Umbilical cord (tissue), 2 donors: Measurements from ENCODE around the gene PEX26. TPM values are rescaled to one million over a fixed set of nuclear protein-coding genes. Genes with fewer than 3 reads are reported as not detected.
"Not testable (repeated sequence)": the region's sequence is repeated elsewhere in the genome, so short reads cannot be mapped to it uniquely, and the experiment has no call there.

Source experiments
- DNase-seq: peaks from one replicate; pipeline ENCODE4 v3.0.0-alpha.2; 2015; ENCODE audit warnings: low spot score
- total RNA-seq: library from RNA; depleted of rRNA; stranded (reverse); fragments of >200 nt; gene quantifications from one replicate; pipeline ENCODE4 v1.2.3, GENCODE V29; 2014; ENCODE audit warnings: low replicate concordance; ENCODE audit not compliant: insufficient read depth

Gene PEX26
- total RNA-seq, 1 donor from 2014 or later = 7.7 TPM

DNA sequence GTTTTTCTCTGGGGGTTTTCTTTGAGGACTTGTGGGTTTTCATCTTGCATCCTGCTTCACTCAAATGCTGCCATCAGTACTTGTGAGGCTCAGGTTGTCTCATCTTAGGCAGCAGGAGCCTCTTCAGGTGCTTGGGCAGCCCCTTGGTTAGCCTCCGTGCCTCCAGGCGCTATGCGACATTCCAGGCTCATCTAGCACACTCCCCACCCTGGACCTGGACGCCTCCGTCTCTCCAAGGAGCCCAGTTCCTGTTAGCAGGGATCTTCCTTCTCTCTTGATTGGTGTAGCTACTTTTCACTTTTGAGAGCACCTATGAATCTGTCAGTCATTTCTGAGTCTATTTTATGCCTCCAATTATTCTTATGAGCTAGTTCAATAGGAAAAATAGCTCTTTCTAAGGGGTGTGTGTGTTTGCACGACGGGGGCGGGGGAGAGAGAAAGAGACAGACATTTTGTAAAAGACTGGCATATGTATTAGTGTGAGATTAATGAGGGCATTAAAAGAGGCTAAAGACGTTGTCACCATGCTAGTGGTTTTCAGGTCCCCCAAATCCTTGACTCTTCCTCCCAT is 40.6 kb downstream of the PEX26 start:
- no peak for DNase-seq

GRCh38 chr22:18119409-18120110 is 41.8 kb downstream of the PEX26 start:
- DNase-seq = no peak

DNA sequence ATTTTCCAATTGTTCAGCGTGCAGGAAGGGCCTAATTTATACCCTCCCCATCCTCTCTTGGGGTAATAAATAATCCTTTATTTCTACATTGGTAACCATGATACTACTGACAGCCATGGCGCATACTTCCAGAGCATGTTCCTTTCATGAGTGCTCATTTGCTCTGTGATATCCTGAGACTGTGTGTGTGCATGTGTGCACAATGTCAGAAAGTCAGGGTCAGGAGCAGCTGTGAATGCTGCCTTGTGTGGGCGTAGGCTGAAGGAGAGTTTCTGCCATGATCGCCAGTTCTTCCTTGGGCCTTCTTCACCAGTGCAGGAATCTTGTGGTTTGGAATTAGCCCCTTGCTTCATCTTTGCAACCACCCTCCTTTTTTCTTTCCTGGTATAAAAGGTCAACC is 43.1 kb downstream of the PEX26 start:
- no peak for DNase-seq

DNA sequence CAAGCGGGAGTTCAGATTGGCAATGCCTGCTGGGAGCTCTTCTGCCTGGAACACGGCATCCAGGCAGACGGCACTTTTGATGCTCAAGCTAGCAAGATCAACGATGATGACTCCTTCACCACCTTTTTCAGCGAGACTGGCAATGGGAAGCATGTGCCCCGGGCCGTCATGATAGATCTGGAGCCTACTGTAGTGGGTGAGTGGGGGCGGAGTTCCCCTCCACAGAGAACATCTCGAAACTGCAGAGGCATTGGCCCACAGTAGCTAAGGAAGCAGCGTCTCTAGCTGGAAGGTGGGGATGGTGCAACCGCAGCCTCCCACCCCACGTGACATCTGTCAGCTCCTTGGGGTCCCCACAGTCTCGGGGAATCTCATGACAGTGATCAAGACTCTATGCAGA is 43.7 kb downstream of the PEX26 start:
- no peak for DNase-seq

- DNase-seq = no peak
These were observed 44.3 kb downstream of the PEX26 start for GRCh38 chr22:18121954-18122554.

- not testable (repeated sequence) for DNase-seq
These were observed 45.8 kb downstream of the PEX26 start for GRCh38 chr22:18123476-18124025.

DNA sequence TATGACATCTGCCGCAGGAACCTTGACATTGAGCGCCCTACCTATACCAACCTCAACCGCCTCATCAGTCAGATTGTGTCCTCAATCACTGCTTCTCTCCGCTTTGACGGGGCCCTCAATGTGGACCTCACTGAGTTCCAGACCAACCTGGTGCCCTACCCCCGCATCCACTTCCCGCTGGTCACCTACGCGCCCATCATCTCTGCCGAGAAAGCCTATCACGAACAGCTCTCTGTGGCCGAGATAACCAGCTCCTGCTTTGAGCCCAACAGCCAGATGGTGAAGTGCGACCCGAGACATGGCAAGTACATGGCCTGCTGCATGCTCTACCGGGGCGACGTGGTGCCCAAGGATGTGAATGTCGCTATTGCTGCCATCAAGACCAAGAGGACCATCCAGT is 48.8 kb downstream of the PEX26 start:
- no peak for DNase-seq

GRCh38 chr22:18130018-18130417 is 52.2 kb downstream of the PEX26 start:
- no peak for DNase-seq

GRCh38 chr22:18130699-18131429 is 53.1 kb downstream of the PEX26 start:
- DNase-seq = no peak

GRCh38 chr22:18133452-18133851 is 55.7 kb downstream of the PEX26 start:
- no peak for DNase-seq

DNA sequence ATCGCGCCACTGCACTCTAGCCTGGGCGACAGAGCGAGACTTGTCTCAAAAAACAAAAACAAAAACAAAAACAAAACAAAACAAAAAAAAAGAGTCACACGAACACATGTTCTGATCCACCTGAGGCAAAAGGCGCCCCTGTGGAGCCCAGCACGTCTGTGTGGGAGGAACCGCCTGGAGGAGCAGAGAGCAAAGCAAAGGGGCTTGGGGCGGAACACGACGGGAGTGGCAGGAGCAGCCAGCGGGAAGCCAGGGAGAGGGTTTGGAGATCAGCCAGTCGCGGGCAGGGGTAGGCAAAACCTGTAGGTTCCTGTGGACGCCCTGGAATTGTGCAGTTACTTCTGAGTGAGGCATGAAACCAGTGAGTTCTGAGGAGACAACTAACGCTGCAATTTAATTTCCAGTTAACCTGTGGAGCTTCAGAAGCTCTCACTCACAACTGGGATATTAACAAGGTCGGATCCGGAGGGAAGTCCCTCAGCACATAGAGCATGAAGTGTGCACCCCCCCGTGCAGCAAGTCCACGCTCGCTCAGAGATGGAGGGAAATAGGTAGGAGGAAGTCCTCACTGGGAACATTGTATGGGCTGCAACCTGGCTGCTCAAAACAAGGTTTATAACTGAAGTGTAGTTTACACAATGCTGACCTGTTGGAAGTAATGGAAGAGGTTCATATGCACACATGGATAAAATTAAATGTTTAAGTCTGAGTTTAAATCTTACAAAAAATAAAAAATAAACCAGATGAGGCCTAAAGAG is 59.0 kb downstream of the PEX26 start:
- DNase-seq = no peak

GRCh38 chr22:18141004-18141403 is 63.2 kb downstream of the PEX26 start:
- DNase-seq = not testable (repeated sequence)

DNA sequence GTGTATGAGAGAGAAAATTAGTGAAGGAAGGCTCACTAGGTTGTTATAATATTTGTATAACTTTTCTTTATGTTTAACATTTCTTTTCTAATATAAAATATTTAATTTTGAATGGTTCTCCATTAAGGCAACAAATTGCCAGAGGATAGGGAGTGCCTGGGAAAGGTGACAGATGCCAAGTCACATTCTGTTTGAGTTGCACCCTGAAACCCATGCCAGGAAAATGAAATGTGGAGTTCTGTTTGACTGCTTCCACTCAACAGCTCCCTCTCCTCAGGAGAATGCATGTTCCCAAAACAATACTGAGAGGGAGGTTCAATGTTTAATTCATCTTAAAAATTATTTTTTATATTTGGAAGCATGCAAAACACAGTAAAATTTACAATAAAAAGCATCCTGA is 66.3 kb downstream of the PEX26 start:
- no peak for DNase-seq

GRCh38 chr22:18145676-18146388 is 68.0 kb downstream of the PEX26 start:
- DNase-seq = no peak

GRCh38 chr22:18146389-18146753 is 68.6 kb downstream of the PEX26 start:
- no peak for DNase-seq

DNA sequence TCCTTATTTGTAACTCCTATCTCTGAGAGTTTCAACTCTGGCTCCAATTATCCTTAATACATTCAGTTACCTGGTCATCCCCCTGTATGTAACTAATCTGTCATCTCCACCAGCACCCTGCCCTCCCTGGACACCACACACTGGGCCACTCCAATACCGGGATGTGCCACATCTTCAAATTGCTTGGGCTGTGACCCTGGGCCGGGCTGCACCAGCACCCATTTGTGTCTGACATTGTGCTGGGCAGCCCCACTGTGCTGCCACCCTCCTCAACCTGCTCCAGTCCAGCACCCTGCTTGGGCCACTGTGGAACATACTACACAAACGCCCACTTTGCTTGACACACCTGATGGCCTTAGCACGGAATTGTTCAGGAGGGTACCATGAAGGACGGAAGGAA is 70.0 kb downstream of the PEX26 start:
- DNase-seq = no peak

- DNase-seq = no peak
These were observed 70.6 kb downstream of the PEX26 start for GRCh38 chr22:18148293-18148965.

GRCh38 chr22:18152519-18152918 is 74.7 kb downstream of the PEX26 start:
- no peak for DNase-seq

DNA sequence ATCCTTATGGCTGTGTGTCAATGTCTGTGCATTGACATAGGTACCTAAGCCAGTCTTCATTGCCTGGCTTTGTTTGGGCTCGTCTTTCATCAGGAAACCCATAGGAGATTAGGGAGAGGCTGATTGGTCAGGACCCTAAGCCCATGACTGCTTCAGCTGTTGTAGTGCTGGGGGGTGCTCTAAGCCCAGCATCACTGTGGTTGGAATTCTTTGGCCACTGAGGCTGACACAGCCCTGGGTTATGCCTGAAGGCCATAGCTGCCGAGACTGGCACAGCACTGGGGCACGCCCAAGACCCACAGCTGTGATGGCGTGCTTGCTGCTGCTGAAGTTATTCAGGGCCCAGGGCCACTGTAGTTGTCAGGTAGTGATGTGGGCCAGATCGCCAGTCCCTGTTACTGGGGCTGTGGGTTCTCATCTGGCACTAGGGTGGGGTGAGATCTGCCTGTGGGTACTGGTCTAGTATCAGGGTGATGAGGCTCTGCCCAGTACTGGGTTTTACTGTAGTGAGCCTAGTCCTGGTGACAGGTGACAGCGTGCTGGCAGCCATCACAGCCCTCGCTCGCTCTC is 77.1 kb downstream of the PEX26 start:
- DNase-seq = no peak
